ENCODE measurements around the gene MYO5B. TPM values are rescaled to one million over a fixed set of nuclear protein-coding genes. Genes with fewer than 3 reads are reported as not detected.

The MYO5B gene
- total and polyA plus RNA-seq, 10 of the 15 experiments (the other 5 are each of a cell fraction or from before 2014, with no cell fraction given) = 2.5 to 4.5 (median 3.3) TPM

GRCh38 chr18:49813319-49814146 is 381.4 kb downstream of the MYO5B start, which contains the start of gene ACAA2:
Gene ACAA2 (minus strand): TSS chr18:49813533. CDS start chr18:49813484, 49 bp downstream.
- FAIRE-seq = peak; percentile 65
- WGBS (ENCODE audit: insufficient coverage, insufficient replicate concordance, low lambda C conversion rate, missing lambda C conversion rate) = 1% methylated on average over 70 of the region's 74 CpGs
- Histone ChIP-seq H2AFZ (ENCODE audit: control insufficient read depth, low read depth, low read length) (peak within 1 kb of the TSS; percentile 96), H3K36me3 (ENCODE audit: control insufficient read depth in 2 of 2, insufficient read depth in 2 of 2, low read length in 1 of 2) (no peaks in the 10 kb centered on the region), H3K4me2 (ENCODE audit: control insufficient read depth, insufficient read depth) (peak within 1 kb of the TSS; percentile 62), H3K4me1 (ENCODE audit: control insufficient read depth, insufficient read depth, low read length) (no peaks in the 10 kb centered on the region), H3K4me3 (peak within 1 kb of the TSS; percentile 95), H3K27me3 (replicated peaks in 1 of 2; ENCODE audit: control insufficient read depth in 2 of 2, insufficient read depth in 2 of 2, low read length in 1 of 2) (no peaks in the 10 kb centered on the region), H4K20me1 (ENCODE audit: control insufficient read depth, insufficient read depth) (no peaks in the 10 kb centered on the region), H3K9me3 (replicated peaks; ENCODE audit: control insufficient read depth, insufficient read depth, low read length) (peaks cover 3% of the 10 kb centered on the region; the same call in 2 of the 3 replicates), H3K79me2 (ENCODE audit: control insufficient read depth, insufficient read depth, low read length) (peaks cover 21% of the 10 kb centered on the region), H3K9ac (ENCODE audit: control insufficient read depth, insufficient read depth, low read length) (peak within 1 kb of the TSS; percentile 77), H3K27ac (ENCODE audit: control insufficient read depth, insufficient read depth) (peak within 1 kb of the TSS; percentile 94)
- peak; percentile 94 for ATAC-seq
- DNase-seq (ENCODE audit: low read depth, low spot score) = peak; percentile 69
- intact Hi-C loops (cut with micrococcal nuclease; ENCODE audit: unreplicated experiment) = no loop called here
- ChIA-PET SMC1A (ENCODE audit: uncharacterized antibody, unreplicated experiment) (interaction anchor here (0.6 to 0.7 kb wide), 2 partner anchors 72 to 145 kb away, joined by 3 to 4 read pairs; no protein-coding TSS in a partner anchor), CTCF (no interaction called here), POLR2A (interaction anchor here (0.6 to 0.9 kb wide), 4 partner anchors 9 to 461 kb away, joined by 3 to 4 read pairs (median 3); no protein-coding TSS in a partner anchor), RAD21 (ENCODE audit: unreplicated experiment) (interaction anchor here (0.6 to 1.0 kb wide), 2 partner anchors 25 to 46 kb away, joined by 3 to 4 read pairs; no protein-coding TSS in a partner anchor)
- no TSS peak for BruUV-seq (replicated peaks)
- in situ Hi-C loops (cut with MboI) = no loop called here
- TF ChIP-seq HSF1 (IDR thresholded peaks at IDR 0.05; ENCODE audit: low read depth, low read length) = no peak
- TF ChIP-seq TCF12 (IDR thresholded peaks at IDR 0.05; ENCODE audit: low read depth, low read length) = no peak
- TF ChIP-seq POLR2AphosphoS2 (IDR thresholded peaks at IDR 0.05; ENCODE audit: low read depth, low read length) = peak; percentile 60
- TF ChIP-seq SP1 (IDR thresholded peaks at IDR 0.05; ENCODE audit: low read depth, low read length) = peak; percentile 30
- peak; percentile 61 for TF ChIP-seq KLF5 (IDR thresholded peaks at IDR 0.05; ENCODE audit: partially characterized antibody)
- TF ChIP-seq RB1 (IDR thresholded peaks at IDR 0.05; ENCODE audit: borderline replicate concordance) = 0 out of 2 replicates have a peak, but pooled peaks have one; percentile 21
- no peak for TF ChIP-seq ZNF622 (IDR thresholded peaks at IDR 0.05)
- TF ChIP-seq SMAD1 (IDR thresholded peaks at IDR 0.05; ENCODE audit: low read depth, partially characterized antibody) = no peak
- peak; percentile 20; the same call in 1 of the 2 replicates for TF ChIP-seq LARP7 (IDR thresholded peaks at IDR 0.05)
- TF ChIP-seq MXI1 (IDR thresholded peaks at IDR 0.05; ENCODE audit: low read depth, low read length) = peak; percentile 61
- TF ChIP-seq E4F1 (IDR thresholded peaks at IDR 0.05; ENCODE audit: borderline replicate concordance, partially characterized antibody) = peak; percentile 33
- TF ChIP-seq NR2C1 (IDR thresholded peaks at IDR 0.05) = peak; percentile 40; the same call in 1 of the 2 replicates
- no peak for TF ChIP-seq SUZ12 (IDR thresholded peaks at IDR 0.05; ENCODE audit: unreplicated experiment)
- TF ChIP-seq MTA2 (IDR thresholded peaks at IDR 0.05; ENCODE audit: low read depth) = peak; percentile 58; the same call in 1 of the 2 replicates
- peak; percentile 14; the same call in 1 of the 2 replicates for TF ChIP-seq IRF4 (IDR thresholded peaks at IDR 0.05; ENCODE audit: low read depth, low read length)
- peak; percentile 84 for TF ChIP-seq POLR2AphosphoS5 (IDR thresholded peaks at IDR 0.05; ENCODE audit: low read length)
- peak; percentile 76 for TF ChIP-seq PKNOX1 (IDR thresholded peaks at IDR 0.05)
